HG03575 (cell line): Measurements from ENCODE around the gene H3-3A.

ENCODE experiments used
- ATAC-seq: cut with Tn5 transposase; IDR thresholded peaks from one replicate; pipeline ENCODE4 v1.9.1; 2021; ENCODE audit not compliant: unreplicated experiment, insufficient number of reproducible peaks, low FRiP score; ENCODE audit errors: extremely low read depth

Gene H3-3A

DNA sequence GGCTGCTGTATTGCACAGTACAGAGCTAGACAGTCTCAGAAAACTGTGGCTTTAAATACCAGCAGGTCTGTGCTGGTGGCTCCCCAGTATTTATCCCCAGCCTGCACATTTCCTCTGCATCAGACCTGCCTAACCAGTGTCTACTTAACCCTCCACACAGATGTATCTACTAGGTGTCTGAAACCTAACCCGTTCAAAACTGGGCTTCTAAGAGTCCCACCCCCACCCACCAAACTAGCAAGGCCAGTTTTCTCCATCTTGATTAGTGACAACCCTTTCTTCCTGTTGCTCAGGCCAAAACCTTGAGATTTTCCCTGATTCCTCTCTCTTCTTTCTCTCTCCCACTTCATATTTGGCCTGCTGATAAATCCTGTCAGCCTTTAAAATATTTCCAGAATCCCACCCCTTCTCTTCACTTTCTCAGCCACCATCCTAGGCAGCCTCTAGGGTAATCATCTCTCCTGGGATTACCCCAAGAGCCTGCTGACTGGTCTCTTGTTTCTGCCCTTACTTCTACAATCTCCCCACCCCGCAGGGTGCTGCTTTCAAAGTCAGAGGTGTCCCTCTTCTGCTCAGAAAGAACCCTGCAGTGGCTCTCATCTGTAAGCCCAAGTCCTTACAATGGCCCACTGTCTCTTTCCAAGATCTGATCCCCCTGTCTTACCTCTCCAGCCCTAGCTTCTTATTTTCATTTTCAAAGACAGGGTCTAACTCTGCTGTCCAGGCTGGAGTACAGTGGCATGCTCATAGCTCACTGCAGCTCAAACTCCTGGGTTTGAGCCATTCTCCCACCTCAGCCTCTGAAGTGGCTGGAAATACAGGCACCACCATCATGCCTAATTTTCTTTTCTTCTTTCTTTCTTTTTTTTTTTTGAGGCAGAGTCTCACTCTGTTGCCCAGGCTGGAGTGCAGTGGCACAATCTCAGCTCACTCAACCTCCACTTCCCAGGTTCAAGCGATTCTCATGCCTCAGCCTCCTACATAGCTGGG lies 45.2 kb downstream of the H3-3A start:
- no peak for ATAC-seq

DNA sequence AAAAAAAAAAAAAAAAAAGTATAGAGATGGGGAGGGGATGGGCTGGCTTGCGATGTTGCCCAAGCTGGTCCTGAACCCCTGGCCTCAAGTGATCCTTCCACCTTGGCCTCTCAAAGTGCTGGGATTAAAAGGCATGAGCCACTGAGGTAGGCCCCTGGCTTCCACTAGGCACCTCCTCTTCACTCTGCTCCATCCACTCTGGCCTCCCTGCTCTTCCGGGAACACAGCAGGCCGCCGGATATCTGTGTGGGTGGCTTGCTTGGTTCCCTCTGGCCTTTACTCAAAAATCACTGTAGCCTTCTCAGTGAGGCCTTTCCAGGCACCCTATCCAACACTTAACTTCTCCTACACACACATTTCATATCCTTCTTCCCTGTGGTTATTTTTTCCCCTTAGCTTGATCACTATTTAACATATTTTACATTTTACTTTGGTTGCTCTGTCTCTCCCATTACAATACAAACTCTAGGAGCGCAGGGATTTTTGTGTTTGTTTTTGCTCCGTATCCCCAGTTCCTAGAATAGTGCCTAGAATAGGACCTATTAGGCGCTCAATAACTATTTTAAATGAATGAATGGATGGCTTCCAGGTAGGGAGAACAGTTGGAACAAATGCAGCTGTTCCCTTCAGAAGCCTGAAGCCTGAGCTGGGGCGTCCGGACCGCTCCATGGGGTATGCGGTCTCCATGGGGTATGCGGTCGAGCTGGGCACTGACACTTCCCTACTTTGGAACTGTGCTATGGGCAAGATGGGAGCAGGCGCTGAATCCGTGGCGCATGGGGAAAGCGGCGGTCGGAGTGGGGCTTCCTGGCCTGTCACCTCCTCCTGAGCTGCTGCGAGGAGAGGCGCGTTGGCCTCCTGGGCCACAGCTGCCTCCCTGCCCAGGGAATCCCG lies 46.7 kb downstream of the H3-3A start:
- no peak for ATAC-seq

DNA sequence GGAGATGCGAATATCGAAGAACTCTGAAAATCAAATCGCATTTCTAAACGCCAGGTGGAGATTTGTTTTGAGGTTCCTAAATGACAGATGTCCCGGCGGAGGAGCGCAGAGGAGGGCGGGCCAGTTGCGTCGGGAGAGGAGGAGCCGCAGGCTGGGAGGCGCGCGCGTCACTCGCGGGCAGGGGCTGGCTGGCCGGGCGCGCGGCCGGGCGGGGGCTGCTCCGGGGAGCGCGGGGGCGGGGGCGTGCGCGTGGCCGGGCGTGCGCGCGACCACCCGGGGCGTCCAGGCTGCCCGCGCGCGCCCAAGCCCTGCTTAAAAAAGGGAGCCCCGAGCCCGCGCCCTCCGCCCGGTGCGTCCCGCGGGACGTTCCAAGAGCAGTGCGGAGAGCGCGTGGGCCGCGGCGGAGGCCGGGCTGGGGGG lies 47.3 kb downstream of the H3-3A start:
- no peak for ATAC-seq

DNA sequence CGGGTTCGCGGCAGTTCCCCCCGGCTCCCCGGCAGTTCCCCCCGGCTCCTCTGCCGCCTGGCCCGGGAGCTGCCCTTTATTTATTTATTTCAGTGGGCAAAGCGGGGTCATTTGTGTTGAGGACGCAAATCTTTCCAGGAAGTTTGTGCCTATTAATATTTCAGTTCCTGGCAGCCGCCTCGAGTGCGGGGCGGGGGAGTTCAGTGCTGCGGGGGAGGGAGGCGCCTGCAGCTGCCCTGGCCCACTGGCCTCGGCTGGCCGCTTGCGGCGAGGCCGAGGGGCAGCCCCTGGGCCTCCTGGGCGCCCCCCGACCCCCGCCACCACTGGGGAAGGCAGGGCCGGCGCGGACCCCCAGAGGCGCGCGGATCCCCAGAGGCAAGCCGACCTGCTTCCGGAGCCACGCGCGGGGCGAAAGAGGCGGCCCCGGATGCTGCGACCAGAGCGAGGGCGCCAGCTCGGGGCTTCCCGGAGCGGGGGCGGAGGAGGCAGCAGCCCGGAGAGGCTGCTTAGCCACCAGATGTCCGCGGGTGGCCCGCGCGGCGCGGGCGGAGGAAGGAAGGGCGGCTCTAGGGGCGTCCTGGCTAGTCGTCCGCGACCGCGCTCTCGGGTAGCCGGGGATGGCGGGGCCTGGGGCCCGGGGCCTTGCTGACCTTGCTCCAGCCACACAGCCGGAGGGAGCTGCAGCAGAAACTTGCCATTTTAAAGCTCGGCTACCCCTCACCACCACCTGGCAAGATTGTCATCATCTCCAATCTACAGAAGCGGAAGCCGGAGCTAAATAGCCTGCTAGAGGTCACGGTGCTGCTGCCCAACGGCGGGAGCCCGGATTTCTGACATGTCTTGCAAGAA lies 48.0 kb downstream of the H3-3A start:
- no peak for ATAC-seq

DNA sequence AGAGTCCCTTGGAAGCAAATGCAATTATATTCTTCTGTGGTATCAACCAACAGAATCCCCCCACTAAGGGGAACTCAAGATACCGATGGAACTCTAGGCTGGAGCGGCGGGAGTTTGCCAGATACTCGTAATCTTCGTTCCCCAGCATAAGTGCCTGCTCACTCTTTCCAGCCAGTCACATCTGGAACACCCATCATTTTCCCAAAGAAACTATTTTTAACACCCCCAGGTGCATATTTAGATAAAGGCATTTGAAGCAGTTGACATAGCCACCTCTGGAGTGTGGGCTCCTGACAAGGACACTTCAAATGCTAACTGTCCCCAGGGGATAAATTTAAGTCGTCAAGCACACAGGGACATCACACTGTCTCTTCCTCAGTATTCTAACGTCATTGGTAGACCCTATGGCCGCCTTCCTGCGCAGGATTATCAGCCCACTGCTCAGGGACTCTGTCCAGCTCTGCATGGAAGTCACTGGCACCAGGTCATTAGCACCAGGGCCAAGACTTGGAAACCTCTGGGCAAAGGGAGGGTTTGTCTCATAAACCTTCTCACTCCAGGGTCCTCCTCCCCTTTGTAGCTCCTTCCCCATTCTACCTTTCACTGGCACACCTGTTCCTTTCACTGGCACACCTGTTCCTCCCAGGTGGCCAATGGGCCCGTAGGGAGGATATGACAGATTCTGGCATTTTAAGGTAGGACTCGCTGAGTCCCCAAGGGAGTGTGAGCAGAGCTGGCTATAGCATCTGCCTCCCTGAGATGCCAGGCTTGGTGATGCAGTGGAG lies 48.8 kb downstream of the H3-3A start:
- no peak for ATAC-seq

DNA sequence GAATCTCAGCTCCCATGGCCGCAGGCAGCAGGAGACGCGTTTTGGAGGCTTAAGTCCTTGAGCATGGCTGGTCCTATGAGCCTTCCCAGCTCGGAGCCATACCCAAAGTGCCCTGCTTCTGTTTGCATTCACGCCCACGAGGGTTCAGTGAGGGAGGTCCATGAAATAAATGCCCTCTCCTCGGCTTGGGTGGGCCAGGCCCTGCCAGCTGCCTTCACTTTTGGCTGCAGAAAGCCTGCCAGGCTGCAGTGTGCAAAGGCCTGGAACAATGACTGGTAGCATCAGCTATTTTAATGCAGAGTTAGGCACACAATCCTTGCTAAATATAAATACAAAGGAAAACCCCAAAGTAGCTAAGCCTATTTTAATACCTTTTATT lies 49.4 kb downstream of the H3-3A start:
- ATAC-seq = no peak

DNA sequence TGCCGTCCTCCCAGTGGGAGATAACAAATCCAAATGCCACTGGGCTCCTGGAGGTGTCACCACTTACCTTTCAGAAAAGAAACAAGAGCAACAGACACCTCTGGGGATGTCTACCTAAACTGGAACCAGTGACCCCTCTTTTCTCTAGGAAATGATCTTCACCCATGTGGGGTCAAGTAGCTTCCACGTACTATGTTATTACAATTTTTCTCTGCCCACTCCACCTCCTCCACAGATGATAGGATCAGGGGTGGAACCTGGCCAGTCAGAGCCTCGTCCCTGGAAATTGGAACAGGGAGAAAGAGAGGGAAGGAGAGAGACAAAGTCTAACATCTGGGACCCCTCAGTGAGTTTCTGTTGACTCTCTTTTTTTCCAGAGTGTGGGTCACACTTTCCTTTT lies 50.1 kb downstream of the H3-3A start:
- ATAC-seq = no peak

DNA sequence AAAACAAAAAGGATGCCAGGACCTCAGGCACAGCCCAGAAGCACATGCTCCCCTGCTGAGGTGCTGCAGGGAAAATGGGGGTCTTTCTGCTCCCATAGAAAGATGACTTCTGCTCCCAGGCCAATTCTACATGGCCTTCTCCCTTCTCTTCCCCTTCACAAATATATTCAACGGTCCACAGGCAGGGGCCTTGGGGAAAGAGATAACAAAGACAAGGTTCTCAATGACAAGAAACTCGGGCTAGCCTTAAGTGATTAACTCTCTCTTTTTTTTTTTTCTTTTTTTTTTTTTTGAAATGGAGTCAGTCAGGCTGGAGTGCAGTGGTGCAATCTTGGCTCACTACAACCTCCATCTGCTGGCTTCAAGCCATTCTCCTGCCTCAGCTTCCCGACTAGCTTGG lies 54.2 kb downstream of the H3-3A start:
- ATAC-seq = no peak

DNA sequence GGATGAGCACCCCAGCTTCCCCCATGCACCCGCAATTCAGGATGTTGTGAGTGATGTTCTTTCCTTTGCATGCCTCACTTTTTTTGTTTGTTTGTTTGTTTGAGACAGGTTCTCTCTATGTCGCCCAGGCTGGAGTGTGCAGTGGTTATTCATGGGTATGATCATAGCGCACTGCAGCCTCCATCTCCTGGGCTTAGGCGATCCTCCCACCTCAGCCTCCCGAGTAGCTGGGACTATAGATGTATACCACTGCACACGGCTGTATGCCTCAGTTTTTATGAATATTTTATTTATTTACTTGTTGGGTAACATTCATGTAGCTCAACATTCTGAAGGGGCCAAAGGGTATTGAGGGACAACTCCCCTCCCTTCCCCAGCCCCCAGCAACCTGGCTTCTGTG lies 54.8 kb downstream of the H3-3A start:
- no peak for ATAC-seq

DNA sequence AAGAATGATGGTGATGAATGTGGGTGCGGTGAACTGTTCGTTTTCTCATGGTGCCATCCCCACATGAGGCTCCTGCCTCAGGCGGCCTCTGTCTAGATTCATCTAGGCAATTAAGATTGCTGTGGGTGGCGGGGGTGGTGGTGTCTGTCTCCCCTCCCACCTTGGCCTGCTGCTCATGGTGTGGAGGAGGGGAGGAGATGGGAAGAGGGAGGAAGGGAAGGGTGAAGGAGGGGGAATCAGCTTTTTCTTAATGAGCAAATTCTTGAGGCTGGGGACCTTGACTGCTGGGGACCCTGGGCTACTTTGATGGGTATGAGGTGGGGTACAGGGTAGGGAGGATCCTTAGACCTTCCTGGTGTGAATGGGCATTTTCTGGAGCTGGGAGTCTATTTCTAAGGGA lies 55.8 kb downstream of the H3-3A start:
- ATAC-seq = no peak

DNA sequence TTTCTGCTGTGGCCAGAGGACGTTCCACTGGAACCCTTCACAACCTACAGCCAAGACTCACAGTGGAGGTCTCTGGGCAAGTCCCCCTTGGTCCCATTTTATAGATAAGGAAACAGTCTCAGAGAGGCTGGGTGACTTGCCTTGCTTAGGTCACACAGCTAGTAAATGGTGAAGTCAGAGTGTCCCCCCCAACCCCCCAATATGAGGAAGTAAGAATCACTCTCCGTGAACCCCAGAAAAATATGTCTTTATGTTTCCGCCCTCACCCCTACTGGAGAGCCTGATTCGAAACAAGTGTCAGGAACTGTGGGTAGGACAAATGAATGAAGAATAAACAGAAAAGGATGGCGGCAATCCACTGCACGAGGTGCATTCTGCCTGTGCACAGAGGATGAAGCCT lies 56.7 kb downstream of the H3-3A start:
- no peak for ATAC-seq

DNA sequence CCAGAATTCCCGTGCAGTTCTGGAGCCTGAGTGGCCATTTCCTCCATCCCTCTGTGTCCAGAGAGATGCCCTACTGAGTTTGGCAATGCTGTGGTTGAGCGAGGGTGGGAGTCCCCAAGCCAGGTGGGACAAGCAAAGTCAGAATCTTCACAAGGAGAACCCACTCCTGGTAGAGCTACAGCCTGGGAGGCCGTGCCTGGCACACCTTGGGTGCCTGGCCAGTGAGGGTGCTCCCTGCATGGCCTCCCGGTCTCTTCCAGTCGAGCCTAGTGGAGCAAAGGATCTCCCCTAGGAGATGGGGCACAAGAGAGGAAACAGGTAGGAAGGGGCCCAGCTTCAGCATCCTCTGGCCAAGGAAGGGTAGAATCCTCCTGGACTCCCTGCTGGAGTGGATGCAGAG lies 57.9 kb downstream of the H3-3A start:
- ATAC-seq = no peak

DNA sequence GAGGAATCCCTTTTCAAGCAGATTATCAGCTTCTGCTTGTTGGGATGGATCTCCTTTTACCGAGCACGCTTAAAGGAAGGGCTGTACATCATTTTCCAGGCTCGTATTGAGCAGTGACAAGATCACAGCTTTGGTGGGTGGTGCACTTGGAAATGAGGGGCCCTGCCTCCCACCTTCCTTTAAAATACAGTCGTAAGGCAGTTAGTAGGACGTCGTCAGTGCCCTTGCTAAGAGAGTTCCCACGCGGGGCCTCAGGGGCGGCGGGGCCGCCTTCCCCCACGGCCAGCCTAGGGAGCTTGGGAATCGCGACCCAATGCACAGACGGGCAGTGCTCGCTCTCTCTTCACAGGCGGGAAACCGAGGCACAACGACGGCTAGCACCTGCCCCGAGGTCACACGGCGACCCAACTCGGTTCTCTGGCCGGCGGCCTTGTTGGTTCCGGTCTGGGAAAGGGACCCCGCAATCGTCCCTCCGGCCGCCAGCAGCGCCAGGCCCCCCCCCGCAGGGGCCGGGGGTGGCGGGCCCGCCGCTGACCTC lies 58.6 kb downstream of the H3-3A start:
- no peak for ATAC-seq
